Umbilical cord (tissue), 2 donors: Measurements from ENCODE around the gene GUCY2D. TPM values are rescaled to one million over a fixed set of nuclear protein-coding genes. Genes with fewer than 3 reads are reported as not detected.
A peak's percentile ranks its signal among the peaks of the same experiment; 100 is the strongest.
"Not testable (repeated sequence)": the region's sequence is repeated elsewhere in the genome, so short reads cannot be mapped to it uniquely, and the experiment has no call there.

Experiments
- DNase-seq: peaks from one replicate; pipeline ENCODE4 v3.0.0-alpha.2; 2015; ENCODE audit warnings: low spot score
- total RNA-seq: library from RNA; depleted of rRNA; stranded (reverse); fragments of >200 nt; gene quantifications from one replicate; pipeline ENCODE4 v1.2.3, GENCODE V29; 2014; ENCODE audit warnings: low replicate concordance; ENCODE audit not compliant: insufficient read depth

Gene GUCY2D
- total RNA-seq, result 0.72 TPM

GRCh38 chr17:8001976-8002720, at the start of gene GUCY2D:
GUCY2D (plus strand) TSS chr17:8002615; CDS start chr17:8003048, 433 bp downstream.
- DNase-seq, result peak; percentile 22

- not testable (repeated sequence) for DNase-seq
Observed at GRCh38 chr17:7953266-7953665, 49.1 kb upstream of the GUCY2D start.

GRCh38 chr17:7955414-7956227, 46.8 kb upstream of the GUCY2D start:
- peak; percentile 72 for DNase-seq

GRCh38 chr17:7956228-7956965, 46.0 kb upstream of the GUCY2D start:
- peak; percentile 96 for DNase-seq

GRCh38 chr17:7959503-7960253, 42.7 kb upstream of the GUCY2D start:
- DNase-seq, result no peak

GRCh38 chr17:7961421-7961820, 41.0 kb upstream of the GUCY2D start:
- peak; percentile 80 for DNase-seq

GRCh38 chr17:7967751-7968150, 34.7 kb upstream of the GUCY2D start:
- no peak for DNase-seq

- DNase-seq, result no peak
Observed at GRCh38 chr17:7969433-7969832, 33.0 kb upstream of the GUCY2D start.

- no peak for DNase-seq
Observed at GRCh38 chr17:7971651-7972050, 30.8 kb upstream of the GUCY2D start.

GRCh38 chr17:7972131-7972785, 30.2 kb upstream of the GUCY2D start:
- DNase-seq, result no peak

GRCh38 chr17:7974638-7975131, 27.7 kb upstream of the GUCY2D start:
- DNase-seq, result no peak

- DNase-seq, result no peak
Observed at GRCh38 chr17:7977039-7977438, 25.4 kb upstream of the GUCY2D start.

- DNase-seq, result no peak
Observed at GRCh38 chr17:7977805-7978204, 24.6 kb upstream of the GUCY2D start.

GRCh38 chr17:7982173-7982572, 20.2 kb upstream of the GUCY2D start:
- peak; percentile 33 for DNase-seq

GRCh38 chr17:7982666-7983065, 19.7 kb upstream of the GUCY2D start:
- peak; percentile 19 for DNase-seq

GRCh38 chr17:7984904-7985303, 17.5 kb upstream of the GUCY2D start:
- DNase-seq, result no peak

GRCh38 chr17:7987112-7987893, 15.1 kb upstream of the GUCY2D start:
- DNase-seq, result peak; percentile 38

- peak; percentile 90 for DNase-seq
Observed at GRCh38 chr17:7988750-7989178, 13.7 kb upstream of the GUCY2D start.

GRCh38 chr17:7989781-7990655, 12.4 kb upstream of the GUCY2D start:
- DNase-seq, result peak; percentile 74
